Cortex of kidney (tissue), 1 donor: Measurements from ENCODE around the gene ATAD3C.
"Not testable (repeated sequence)": the region's sequence is repeated elsewhere in the genome, so short reads cannot be mapped to it uniquely, and the experiment has no call there.

ENCODE experiments used
- DNase-seq: peaks from one replicate; lab custom pipeline; 2025; lab: John Stamatoyannopoulos, UW

The ATAD3C gene

DNA sequence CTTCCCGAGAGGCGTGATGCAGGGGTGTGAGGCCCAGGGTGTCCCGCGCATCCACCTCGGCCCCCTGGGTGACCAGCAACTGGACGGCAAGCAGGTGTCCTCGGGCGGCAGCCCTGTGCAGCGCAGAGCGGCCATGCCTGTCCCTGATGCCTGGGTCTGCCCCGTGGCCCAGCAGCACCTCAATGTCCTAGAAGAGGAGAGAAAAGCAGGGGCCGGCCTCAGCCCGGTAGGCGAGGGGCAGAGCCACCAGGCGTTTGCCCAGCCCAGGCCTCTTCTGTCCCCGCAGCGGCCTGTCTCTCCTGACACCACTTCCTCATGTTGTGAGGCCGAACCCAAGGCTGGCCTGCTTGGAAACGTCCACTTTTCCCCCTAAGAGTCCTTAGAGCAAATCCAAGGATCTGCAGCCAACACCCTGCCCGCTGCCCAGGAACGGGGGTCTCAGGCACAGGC is 30.1 kb upstream of the ATAD3C start:
- DNase-seq: no peak

DNA sequence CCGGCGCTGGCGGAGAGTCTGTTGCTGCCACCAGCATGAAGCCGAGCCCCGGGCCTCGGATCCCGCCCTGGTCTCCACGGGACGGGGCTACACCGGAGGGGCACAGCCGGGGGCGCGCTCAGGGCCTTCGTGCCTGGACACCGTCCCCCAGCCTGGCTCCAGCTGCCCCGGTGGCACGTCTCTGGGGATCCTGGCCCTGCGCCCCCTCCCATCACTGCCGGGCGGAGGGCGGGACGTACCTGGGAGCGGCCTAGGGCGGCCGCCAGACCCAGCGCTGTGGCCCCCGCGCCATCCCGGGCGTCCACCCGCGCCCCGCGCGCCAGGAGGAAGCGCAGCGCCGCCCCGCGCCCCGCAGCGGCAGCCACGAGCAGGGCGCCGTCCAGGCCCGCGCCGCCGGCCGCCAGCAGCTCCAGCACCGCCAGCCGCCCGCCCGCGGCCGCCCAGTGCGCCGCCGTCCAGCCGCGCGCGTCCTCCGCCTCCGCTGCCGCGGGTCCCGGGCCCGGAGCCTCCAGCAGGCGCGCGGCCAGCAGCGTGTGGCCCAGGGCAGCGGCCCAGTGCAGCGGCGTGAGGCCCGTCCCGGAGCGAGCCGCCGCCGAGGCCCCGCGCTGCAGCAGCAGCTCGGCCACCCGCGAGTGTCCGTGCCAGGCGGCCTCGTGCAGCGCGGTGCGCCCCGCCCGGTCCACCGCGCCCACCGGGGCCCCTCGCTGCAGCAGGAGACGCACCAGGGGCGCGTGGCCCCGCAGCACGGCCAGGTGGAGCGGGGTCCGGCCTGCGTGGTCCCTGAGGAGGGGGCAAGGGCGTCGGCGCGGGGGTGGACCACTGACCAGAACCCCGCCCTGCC is 29.5 kb upstream of the ATAD3C start:
- DNase-seq: no peak

DNA sequence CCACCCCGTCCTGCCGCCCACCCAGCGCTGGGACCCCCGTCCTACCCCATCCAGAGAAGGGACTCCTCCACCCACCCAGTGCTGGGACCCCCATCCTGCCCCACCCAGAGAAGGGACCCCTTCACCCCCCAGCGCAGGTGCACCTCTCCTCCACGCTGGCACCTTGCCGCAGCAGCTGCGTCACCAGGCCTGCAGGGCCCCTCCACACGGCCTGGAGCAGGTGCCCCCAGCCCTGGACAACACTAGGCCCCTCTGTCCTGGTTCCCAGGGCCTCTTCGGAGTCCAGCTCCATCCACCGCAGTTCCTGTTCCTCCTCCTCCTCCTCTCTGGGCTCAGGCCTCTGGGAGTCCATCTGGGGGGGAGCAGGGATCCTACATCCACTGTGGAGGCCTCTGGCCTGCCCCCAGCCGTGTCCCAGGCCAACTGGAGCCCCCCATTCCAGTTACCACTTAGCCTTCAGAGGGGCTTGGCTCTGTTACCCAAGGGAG is 28.8 kb upstream of the ATAD3C start:
- DNase-seq: no peak

- no peak for DNase-seq
Observed at GRCh38 chr1:1421147-1421906, 28.2 kb upstream of the ATAD3C start, which contains the start of gene ANKRD65. Gene ANKRD65, minus strand, starts transcription at chr1:1421276. Its CDS starts 271 bp downstream, at chr1:1421005.

GRCh38 chr1:1421907-1422464 is 27.5 kb upstream of the ATAD3C start:
- no peak for DNase-seq

DNA sequence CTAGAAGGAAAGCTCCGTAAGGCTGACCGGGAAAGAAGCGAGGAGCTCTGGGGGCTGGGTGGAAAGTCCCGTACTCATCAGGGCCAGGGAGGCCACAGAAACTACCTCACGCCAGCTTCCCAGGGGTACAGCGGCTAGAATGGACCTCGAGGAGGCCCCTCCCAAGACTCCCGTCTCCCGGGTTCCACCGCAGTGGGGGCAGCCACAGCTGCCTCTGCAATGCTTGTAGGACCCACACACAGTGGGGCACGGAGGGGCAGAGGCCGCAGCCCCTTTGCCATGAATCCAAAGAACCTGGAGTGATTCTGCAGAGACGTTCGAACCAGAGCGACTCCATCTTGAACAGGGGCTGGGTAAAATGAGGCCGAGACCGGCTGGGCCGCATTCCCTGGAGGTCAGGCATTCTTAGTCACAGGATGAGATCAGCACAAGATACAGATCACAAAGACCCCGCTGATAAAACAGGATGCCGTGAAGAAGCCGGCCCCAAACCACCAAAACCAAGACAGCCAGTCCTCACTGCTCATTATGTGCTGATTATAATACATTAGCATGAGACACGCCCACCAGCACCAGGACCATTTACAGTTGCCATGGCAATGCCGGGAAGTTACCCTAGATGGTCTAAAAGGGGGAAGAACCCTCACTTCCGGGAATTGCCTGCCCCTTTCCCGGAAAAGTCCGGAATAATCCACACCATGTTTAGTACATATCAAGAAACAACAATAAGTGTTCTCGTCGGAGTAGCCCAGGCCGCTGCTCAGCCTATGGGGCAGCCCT is 26.8 kb upstream of the ATAD3C start:
- DNase-seq: no peak

DNA sequence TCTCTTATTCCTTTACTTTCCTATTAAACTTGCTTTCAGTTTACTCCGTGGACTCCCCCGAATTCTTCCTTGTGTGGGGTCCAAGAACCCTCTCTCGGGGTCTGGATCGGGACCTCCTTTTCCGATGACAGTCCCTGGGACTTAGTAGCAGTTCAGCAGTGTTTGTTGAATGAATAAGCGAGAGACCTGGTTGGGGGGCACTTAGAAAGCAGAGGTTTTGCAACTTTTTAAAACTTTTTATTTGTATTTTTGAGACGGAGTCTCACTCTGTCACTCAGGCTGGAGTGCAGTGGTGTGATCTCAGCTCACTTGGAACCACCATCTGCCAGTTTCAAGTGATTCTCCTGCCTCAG is 26.3 kb upstream of the ATAD3C start:
- no peak for DNase-seq

GRCh38 chr1:1424707-1425106 is 24.8 kb upstream of the ATAD3C start:
- no peak for DNase-seq

DNA sequence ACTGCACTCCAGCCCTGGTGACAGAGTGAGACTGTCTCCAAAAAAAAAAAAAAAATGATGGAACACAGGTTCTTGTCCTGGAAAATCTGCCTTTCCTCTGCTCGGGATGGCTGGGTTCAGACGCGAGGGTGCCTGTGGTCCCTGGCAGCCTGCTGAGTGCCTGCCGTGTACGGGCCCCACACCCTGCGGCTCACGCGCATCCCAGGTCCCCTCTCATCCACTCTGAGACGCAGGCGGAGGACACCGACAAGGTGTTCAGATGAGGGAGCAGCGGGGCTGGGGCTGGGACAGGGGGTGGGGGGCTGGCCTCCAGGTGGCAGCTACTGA is 24.1 kb upstream of the ATAD3C start:
- DNase-seq: no peak

- DNase-seq: no peak
Observed at GRCh38 chr1:1425753-1426495, 23.6 kb upstream of the ATAD3C start.

GRCh38 chr1:1426496-1427105 is 22.9 kb upstream of the ATAD3C start:
- DNase-seq: no peak

DNA sequence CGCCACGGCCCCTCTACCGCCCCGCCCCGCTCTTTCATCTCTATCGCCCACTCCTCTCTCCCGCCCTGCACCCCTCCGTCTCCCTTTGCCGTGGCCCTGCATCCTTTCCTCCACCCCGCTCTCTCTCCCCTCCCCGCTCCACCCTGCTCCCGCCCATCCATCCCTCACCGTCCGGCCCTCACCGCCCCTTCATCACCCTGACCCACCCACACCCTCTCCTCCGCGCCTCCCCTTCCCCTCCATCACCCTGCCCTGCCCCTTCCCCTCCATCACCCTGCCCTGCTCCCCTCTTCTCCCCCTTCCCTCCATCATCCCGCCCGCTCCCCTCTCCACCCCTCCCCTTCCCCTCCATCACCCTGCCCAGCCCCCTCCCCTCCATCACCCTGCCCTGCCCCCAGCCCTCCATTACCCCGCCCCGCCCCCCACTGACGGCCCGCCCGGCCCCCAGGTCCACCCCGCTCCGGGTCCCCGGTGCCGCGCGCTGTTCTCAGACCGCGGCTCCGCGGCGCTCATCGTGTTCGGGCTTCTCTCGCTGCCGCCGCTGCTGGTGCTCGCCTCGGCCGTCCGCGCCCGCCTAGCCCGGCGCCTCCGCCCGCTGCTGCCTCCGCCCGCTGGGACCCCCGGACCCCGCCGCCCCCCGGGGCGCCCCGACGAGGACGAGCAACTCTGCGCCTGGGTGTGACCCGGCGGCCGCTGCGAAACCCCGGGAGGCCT is 22.2 kb upstream of the ATAD3C start:
- no peak for DNase-seq

GRCh38 chr1:1427820-1428148 is 21.7 kb upstream of the ATAD3C start:
- no peak for DNase-seq

GRCh38 chr1:1428174-1428573 is 21.3 kb upstream of the ATAD3C start:
- DNase-seq: no peak

- DNase-seq: not testable (repeated sequence)
Observed at GRCh38 chr1:1428967-1429366, 20.5 kb upstream of the ATAD3C start.

GRCh38 chr1:1429671-1430073 is 19.8 kb upstream of the ATAD3C start:
- no peak for DNase-seq

- DNase-seq: no peak
Observed at GRCh38 chr1:1430114-1430982, 19.1 kb upstream of the ATAD3C start.

- no peak for DNase-seq
Observed at GRCh38 chr1:1430992-1431844, 18.3 kb upstream of the ATAD3C start.
